Naive thymus-derived CD8-positive, alpha-beta T cell (primary cell): ENCODE data around the gene ZEB2. TPM values are rescaled to one million over a fixed set of nuclear protein-coding genes. Genes with fewer than 3 reads are reported as not detected.
A peak's percentile ranks its signal among the peaks of the same experiment; 100 is the strongest.

ENCODE experiments used
- ATAC-seq, 2 donors: fragments of 150-1000 bp; cut with Tn5 transposase in 1 of 2; sonication (Bioruptor Pico), chemical (Tn5 transposase) in 1 of 2; 1 replicate in 1 of 2; 2 replicates in 1 of 2; pipeline ENCODE4 v1.10.0; 2021; ENCODE audit warnings: mild to moderate bottlenecking in 2 of 2, moderate library complexity in 2 of 2
- POLR2A ChIA-PET: fragments of 350-600 bp; sonication (Branson Sonifier 250); formaldehyde crosslinking; loops from one replicate; lab custom pipeline; 2021; ENCODE audit warnings: antibody characterized with exemption; lab: Charles Lee
- DNase-seq, 10 donors: peaks; one replicate each; pipeline versions ENCODE4 v3.0.0 to v3.0.0-alpha.2; 2020 to 2022
- H3K27ac Mint-ChIP-seq, 10 donors: one replicate each; pipeline ENCODE4 v1.8.0; 2020 to 2022; ENCODE audit warnings: mild to moderate bottlenecking in 10 of 10, mixed read lengths in 10 of 10, moderate library complexity in 4 of 10, inconsistent platforms in 1 of 10
- H3K27me3 Mint-ChIP-seq, 5 donors: one replicate each; pipeline ENCODE4 v1.8.0; 2021 to 2022; ENCODE audit warnings: mixed read lengths in 5 of 5
- H3K36me3 Mint-ChIP-seq, 3 donors: one replicate each; pipeline ENCODE4 v1.8.0; 2020 to 2022; ENCODE audit warnings: mixed read lengths in 3 of 3, mild to moderate bottlenecking in 2 of 3, inconsistent platforms in 1 of 3
- H3K4me1 Mint-ChIP-seq, 4 donors: one replicate each; pipeline ENCODE4 v1.8.0; 2021 to 2022; ENCODE audit warnings: mixed read lengths in 4 of 4
- H3K4me3 Mint-ChIP-seq, 10 donors: one replicate each; pipeline ENCODE4 v1.8.0; 2020 to 2022; ENCODE audit warnings: mild to moderate bottlenecking in 10 of 10, mixed read lengths in 10 of 10, moderate library complexity in 6 of 10, inconsistent platforms in 1 of 10
- H3K9me3 Mint-ChIP-seq, 9 donors: one replicate each; pipeline ENCODE4 v1.8.0; 2020 to 2022; ENCODE audit warnings: mixed read lengths in 9 of 9, mild to moderate bottlenecking in 3 of 9, inconsistent platforms in 1 of 9, moderate library complexity in 1 of 9
- polyA plus RNA-seq, 3 donors: library from polyadenylated mRNA; unstranded; fragments of 300-500 nt; fragmentation: Illumina TruSeq; gene quantifications; one replicate each; pipeline ENCODE4 v1.2.3, GENCODE V29; 2021
- total RNA-seq, 8 experiments: library from RNA in 2 of 8; stranded (reverse) in 2 of 8; gene quantifications; one replicate each; pipeline ENCODE4 v1.2.3 and lab custom pipeline; 2021 to 2026

Gene ZEB2
- total and polyA plus RNA-seq, 5 experiments from 2014 or later = 0.08 to 18.8 (median 8.2) TPM

DNA sequence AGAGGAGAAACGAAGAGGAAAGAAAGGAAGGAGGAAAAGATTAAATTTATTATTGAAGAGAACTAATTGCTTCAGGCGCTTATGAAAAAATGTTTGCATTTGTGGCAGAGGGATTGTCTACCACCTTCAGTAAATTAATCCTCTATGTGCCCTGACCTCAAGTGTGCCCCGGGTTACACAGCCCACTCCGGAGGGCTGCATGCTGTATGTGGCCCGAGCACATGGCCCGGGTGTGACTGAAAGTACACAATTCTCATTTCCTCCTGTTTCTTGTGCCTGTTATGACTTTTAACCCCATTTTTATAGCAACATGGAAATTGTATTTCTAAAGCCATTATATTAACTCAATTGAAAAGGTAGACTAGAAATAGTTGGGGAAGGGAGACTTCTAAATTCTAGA, 38.8 kb downstream of the ZEB2 start:
- DNase-seq (no peak), ATAC-seq (no peak)
- Mint-ChIP-seq H3K36me3 (no peaks in the 10 kb centered on the region), H3K27me3 (no peaks in the 10 kb centered on the region), H3K4me3 (peak overlapping the region in 1 of 10 donors; percentile 7), H3K27ac (peak overlapping the region in 1 of 10 donors; percentile 3), H3K4me1 (peaks cover 0 to 50% (median 2%) of the 10 kb centered on the region in 4 donors), H3K9me3 (no peaks in the 10 kb centered on the region)
- POLR2A ChIA-PET = no interaction called here

DNA sequence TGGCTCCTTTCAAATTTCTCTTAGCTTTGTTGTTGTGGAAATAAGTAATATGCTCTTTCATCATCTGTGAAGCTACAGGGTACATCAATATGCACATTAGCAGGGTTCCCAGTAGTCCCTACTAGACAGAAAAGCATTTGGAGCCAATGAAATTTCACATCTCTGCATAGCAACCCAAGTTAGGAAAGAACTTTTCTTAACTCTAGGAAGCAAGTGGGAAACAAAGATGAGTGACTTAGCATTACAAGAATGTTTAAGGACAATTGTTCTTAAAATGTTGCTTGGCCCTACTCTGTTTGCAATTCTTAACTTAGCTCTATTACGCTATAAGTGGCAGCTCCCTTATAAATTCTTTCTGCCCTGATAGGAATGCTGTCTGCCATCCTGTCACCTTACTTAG, 39.6 kb downstream of the ZEB2 start:
- Mint-ChIP-seq H3K4me1 (peaks cover 0 to 54% (median 2%) of the 10 kb centered on the region in 4 donors), H3K27ac (peak overlapping the region in 1 of 10 donors; percentile 78), H3K4me3 (no peak overlapping the region), H3K27me3 (no peaks in the 10 kb centered on the region), H3K9me3 (no peaks in the 10 kb centered on the region), H3K36me3 (no peaks in the 10 kb centered on the region)
- no peak for DNase-seq
- ATAC-seq = no peak
- POLR2A ChIA-PET = no interaction called here

DNA sequence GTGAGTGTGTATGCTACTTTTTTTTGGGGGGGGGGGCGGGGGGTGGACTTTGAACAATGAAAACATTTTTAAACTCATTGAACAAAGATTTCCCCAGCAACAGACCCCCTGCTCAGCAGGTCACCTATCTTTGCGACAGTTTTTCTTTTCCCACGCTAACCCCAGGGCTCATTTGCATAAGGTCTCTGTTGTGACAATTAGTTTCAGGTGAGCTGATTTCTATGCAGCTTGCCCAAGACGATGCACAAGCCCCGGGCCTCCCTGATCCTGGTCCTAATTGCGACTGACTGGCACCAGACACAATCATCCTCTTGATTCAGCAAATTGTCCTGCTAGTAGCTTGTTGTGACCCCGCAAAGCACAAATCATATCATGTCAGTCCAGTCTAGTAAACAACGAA, 40.3 kb downstream of the ZEB2 start:
- Mint-ChIP-seq H3K27ac (peak overlapping the region in 1 of 10 donors; percentile 78), H3K4me3 (no peak overlapping the region), H3K9me3 (no peaks in the 10 kb centered on the region), H3K27me3 (no peaks in the 10 kb centered on the region), H3K36me3 (no peaks in the 10 kb centered on the region), H3K4me1 (peaks cover 0 to 57% (median 2%) of the 10 kb centered on the region in 4 donors)
- POLR2A ChIA-PET = no interaction called here
- no peak for DNase-seq
- no peak for ATAC-seq

DNA sequence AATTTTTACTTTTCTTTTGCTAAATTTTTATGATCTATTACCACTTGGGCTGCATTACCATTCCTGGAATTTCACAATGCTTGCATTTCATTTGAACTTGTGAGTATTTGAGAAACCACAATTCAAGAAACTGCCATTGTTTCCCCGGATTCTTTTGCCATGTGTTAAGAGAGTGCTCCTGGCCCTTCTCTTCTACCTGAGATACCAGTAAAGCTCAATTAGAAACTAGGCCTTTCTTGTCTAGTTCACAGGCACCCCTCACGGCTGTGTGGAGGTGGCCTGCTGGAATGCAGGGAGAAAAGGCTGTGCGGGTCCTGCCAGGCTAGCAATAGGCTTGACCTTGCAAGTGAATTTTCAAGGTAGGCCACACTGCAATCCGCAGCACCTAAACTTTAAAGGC, 40.8 kb downstream of the ZEB2 start:
- peak overlapping the region in 1 of 10 donors; percentile 89 for H3K27ac Mint-ChIP-seq
- POLR2A ChIA-PET = no interaction called here
- H3K27me3 Mint-ChIP-seq = no peaks in the 10 kb centered on the region

DNA sequence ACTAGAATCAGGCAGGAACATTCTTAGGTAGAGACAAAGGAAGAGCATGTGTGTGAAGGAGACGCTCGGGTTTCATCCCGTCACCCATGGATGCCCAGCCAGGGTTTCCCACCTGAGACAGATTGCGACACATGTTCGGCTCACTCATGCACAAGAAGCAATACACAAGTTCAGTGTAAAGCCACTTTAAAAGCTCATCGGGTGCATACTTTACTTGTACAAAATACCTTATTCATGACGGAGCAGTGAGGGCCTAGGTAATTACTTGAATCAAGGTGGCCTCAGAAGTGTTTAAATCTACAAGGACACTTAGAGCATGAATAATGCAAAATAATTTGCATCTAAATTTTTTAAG, 42.0 kb downstream of the ZEB2 start:
- DNase-seq = no peak
- Mint-ChIP-seq H3K4me3 (peak overlapping the region in 1 of 10 donors; percentile 66), H3K27me3 (no peaks in the 10 kb centered on the region), H3K36me3 (no peaks in the 10 kb centered on the region), H3K4me1 (peaks cover 0 to 55% (median 2%) of the 10 kb centered on the region in 4 donors), H3K9me3 (no peaks in the 10 kb centered on the region), H3K27ac (peak overlapping the region in 1 of 10 donors; percentile 89)
- no peak for ATAC-seq
- POLR2A ChIA-PET = no interaction called here

More for the DNA sequence above, 40.8 kb downstream of the ZEB2 start:
- ATAC-seq (no peak), DNase-seq (no peak)
- H3K9me3 Mint-ChIP-seq = no peaks in the 10 kb centered on the region
- H3K36me3 Mint-ChIP-seq = no peaks in the 10 kb centered on the region
- peaks cover 0 to 57% (median 2%) of the 10 kb centered on the region in 4 donors for H3K4me1 Mint-ChIP-seq
- no peak overlapping the region for H3K4me3 Mint-ChIP-seq

DNA sequence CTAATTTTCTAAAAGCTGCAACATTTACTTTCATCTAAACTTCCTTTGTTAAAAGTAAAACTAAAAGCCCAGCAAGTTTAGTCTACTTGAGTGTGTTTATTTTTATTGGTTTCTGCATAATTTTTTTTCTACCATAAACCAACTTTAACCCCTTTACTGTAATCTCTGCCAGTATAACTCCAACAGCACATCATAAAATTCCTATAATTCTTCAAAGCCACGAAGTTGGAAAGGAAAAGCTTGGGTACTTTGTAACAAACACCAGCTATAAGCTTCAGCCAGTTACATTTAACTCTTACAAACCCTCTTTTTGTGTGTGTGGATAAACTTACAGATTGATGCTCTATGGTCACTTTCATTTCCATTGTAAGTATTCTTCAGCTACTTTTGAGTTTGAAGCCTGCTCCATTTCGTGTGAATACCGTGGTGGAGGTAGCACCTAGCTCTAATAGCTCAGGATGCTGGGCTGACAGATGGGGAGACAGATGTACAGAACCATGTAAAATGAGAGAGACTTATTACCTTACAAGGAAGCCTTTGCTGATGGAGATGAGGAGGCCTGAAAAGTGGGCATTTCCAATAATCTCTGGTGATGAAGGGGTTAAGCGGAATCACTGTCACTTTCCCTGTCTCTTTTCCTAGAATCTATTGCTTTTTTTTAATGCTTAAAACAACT, 42.5 kb downstream of the ZEB2 start:
- ATAC-seq (no peak), DNase-seq (no peak)
- H3K27me3 Mint-ChIP-seq = no peaks in the 10 kb centered on the region
- no peaks in the 10 kb centered on the region for H3K9me3 Mint-ChIP-seq
- peak overlapping the region in 2 of 10 donors; percentile 16 to 66 for H3K4me3 Mint-ChIP-seq
- POLR2A ChIA-PET = no interaction called here
- H3K36me3 Mint-ChIP-seq = no peaks in the 10 kb centered on the region
- H3K27ac Mint-ChIP-seq = peak overlapping the region in 2 of 10 donors; percentile 81 to 89
- H3K4me1 Mint-ChIP-seq = peaks cover 0 to 52% (median 2%) of the 10 kb centered on the region in 4 donors

DNA sequence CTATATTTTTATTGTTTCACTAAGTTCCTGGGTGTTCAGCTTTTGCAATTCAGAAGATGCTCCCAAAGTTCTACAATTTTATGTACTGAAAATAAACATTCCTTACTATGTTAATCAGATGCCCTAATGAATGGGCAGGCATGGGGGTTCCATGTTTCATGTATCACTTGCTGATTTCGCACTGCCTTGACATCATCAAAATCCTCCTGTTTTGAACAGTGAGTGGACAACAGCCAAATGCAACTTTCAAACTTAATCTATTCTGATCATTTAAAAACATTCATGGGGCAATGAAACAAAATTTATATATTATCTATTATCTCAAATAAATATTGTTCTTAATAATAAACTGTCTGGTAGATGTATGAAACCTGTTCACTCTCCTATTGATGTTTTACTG, 43.2 kb downstream of the ZEB2 start:
- Mint-ChIP-seq H3K27me3 (no peaks in the 10 kb centered on the region), H3K4me1 (peaks cover 0 to 45% (median 2%) of the 10 kb centered on the region in 4 donors), H3K27ac (peak overlapping the region in 3 of 10 donors; percentile 26 to 42 (median 28)), H3K4me3 (no peak overlapping the region), H3K9me3 (no peaks in the 10 kb centered on the region), H3K36me3 (no peaks in the 10 kb centered on the region)
- POLR2A ChIA-PET = no interaction called here
- ATAC-seq (no peak), DNase-seq (no peak)

DNA sequence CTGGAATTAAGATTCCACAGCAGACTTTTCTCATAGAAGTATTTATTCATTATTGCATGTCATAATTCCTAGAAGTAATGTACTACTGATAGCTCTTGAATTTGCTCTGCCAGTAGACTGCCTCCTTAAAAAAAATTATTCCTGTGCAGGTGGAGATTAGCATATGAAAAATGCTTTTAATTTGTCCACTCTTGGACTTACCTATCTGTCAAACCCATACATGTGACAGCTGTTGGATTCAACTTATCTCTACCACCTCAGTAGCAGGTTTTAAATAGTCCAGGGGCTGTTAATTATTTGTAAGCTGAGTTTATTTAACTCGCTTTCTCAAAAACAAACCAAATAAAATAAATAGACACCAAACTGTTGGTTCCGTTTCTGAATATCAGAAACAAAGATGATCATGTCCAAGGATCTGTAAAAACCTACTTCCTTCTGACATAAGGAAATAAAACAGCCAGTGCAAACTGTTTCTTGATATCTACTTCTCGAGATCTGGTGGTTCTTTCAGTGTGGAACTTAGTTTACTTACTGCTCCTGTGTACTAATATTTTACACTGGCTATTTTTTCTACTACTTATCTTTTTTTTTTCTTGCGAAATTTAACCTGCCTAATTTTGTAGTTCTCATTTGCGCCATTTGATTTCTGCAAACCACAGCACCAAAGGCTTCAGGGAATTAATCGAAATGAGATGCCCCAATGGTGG, 44.2 kb downstream of the ZEB2 start:
- no peak for DNase-seq
- no peaks in the 10 kb centered on the region for H3K36me3 Mint-ChIP-seq
- no peak for ATAC-seq

DNA sequence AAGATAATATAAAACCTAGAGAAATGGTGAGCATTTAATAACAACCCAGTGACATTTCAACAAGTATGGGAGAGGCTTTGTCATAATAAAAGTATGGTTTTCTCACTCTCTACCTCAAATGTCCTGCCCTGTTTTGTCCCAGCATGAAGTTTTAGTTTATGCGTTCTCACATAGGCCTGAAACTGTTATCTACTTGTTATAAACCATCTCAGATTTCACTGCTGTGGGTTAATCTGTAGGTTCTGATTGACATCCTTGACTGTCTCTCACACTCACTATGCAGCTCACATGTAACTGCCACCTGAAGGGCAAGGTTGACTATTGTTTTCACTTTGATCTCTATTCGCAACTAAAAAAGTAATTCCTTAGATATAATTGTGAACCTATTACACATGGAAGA, 44.9 kb downstream of the ZEB2 start:
- Mint-ChIP-seq H3K36me3 (no peaks in the 10 kb centered on the region), H3K4me1 (peaks cover 0 to 31% (median 3%) of the 10 kb centered on the region in 4 donors), H3K9me3 (no peaks in the 10 kb centered on the region), H3K27me3 (no peaks in the 10 kb centered on the region), H3K4me3 (peak overlapping the region in 1 of 10 donors; percentile 28), H3K27ac (peak overlapping the region in 1 of 10 donors; percentile 79)
- POLR2A ChIA-PET = no interaction called here
- ATAC-seq (no peak), DNase-seq (no peak)

More for the DNA sequence above, 44.2 kb downstream of the ZEB2 start:
- H3K4me1 Mint-ChIP-seq = peaks cover 0 to 37% (median 3%) of the 10 kb centered on the region in 4 donors
- no peaks in the 10 kb centered on the region for H3K27me3 Mint-ChIP-seq
- H3K4me3 Mint-ChIP-seq = no peak overlapping the region
- peak overlapping the region in 2 of 10 donors; percentile 28 to 79 for H3K27ac Mint-ChIP-seq
- POLR2A ChIA-PET = no interaction called here
- no peaks in the 10 kb centered on the region for H3K9me3 Mint-ChIP-seq

DNA sequence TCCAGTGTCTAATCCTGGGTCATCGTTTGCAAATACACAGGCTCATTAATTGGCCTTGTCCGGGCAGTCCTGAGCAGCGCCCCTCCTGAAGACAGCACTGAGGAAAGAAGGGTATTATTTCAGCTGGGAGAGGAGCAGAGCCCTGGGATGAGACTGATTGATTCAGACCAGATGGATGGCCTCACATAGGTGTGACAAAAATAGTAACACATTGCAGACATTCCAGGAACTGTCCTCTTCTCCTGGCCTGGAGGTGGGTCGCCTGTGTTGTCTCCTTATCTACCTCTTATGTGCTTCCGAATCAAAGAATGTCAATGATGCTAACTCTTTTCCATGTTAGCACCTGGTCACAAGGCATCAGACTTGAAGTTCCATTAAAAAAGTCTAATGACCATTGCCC, 45.9 kb downstream of the ZEB2 start:
- H3K9me3 Mint-ChIP-seq = no peaks in the 10 kb centered on the region
- H3K36me3 Mint-ChIP-seq = no peaks in the 10 kb centered on the region
- POLR2A ChIA-PET = no interaction called here
- H3K4me1 Mint-ChIP-seq = peaks cover 0 to 25% (median 2%) of the 10 kb centered on the region in 4 donors
- no peak for ATAC-seq
- no peak overlapping the region for H3K4me3 Mint-ChIP-seq
- no peaks in the 10 kb centered on the region for H3K27me3 Mint-ChIP-seq
- no peak overlapping the region for H3K27ac Mint-ChIP-seq
- no peak for DNase-seq

DNA sequence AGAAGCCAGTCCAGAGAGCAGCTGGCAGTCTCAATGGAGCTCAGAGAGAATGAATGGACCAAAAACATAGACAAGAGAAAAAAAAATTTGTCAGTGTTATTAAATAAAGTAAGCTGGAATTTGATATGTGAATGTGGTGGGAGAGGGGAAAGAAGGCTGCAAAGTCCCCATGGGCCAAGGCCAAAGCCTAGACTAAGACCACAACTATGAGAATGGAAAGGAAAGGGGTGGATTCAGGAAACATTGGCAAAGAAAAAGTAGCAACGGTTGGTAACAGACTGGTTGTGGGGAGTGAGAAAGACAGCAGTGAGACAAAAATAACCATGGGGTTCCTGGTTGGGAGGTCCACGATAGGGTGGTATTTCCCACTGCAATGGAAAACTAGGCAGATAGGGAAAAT, 47.0 kb downstream of the ZEB2 start:
- Mint-ChIP-seq H3K4me1 (peaks cover 0 to 27% (median 3%) of the 10 kb centered on the region in 4 donors), H3K27ac (no peak overlapping the region), H3K4me3 (no peak overlapping the region), H3K27me3 (peaks cover 0 to 2% (median 0%) of the 10 kb centered on the region in 5 donors), H3K36me3 (no peaks in the 10 kb centered on the region), H3K9me3 (no peaks in the 10 kb centered on the region)
- DNase-seq (no peak), ATAC-seq (no peak)
- POLR2A ChIA-PET = no interaction called here

DNA sequence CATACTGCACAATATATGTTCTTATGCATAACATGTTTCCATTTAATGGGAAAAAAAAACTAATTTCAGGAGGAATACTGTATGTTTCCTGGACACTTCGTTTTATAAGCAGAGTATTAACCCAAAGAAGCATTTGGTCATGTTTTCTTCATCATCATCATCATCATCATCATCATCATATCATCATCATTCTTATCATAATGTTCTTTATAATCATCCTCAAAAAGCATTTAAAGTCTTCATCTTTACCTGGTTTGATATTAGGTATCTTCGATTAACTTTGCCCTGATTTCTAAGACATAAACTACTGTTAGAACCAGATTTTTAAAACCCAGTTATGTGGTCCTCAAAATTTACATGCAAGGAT, 47.9 kb downstream of the ZEB2 start:
- DNase-seq = no peak
- POLR2A ChIA-PET = no interaction called here
- Mint-ChIP-seq H3K27me3 (peaks cover 0 to 4% (median 0%) of the 10 kb centered on the region in 5 donors), H3K4me1 (peaks cover 0 to 22% (median 5%) of the 10 kb centered on the region in 4 donors), H3K27ac (peak overlapping the region in 1 of 10 donors; percentile 42), H3K4me3 (no peak overlapping the region), H3K9me3 (no peaks in the 10 kb centered on the region), H3K36me3 (no peaks in the 10 kb centered on the region)
- no peak for ATAC-seq

DNA sequence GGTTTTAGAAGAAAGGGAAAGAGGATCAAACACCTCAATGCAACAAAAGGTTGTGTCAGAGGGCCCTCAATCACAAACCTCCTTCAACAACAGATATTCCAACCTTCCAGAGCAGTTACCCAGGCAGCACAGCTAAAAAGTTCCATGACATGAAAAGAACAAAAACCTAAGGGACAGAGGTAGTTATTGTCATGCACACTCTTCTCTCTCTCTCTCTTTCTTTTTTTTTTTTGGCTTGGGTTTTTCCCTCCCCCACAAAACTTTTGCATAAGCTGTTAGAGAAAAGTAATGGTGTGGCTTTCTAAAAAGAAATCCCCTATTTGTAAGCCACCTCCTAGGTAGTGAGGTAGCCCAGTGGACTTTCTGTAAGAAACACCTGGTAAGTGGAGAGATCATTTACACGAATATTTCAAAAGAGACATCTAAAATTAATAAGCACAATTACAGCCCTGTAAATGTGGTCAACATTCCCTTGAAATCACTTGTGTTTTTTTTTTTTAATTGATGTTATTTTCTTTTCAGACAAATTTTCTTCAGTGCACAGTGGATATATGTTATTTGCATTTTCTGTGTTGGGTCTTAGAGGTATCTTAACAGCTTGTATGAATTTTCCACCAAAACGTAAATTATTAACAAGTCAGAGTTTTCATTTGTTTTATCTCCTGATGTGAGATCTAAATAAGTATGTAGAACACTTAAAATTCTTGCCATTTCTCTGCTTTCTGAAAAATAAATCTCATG, 48.4 kb downstream of the ZEB2 start:
- Mint-ChIP-seq H3K4me1 (peaks cover 0 to 19% (median 6%) of the 10 kb centered on the region in 4 donors), H3K27me3 (peaks cover 0 to 4% (median under 1%) of the 10 kb centered on the region in 5 donors), H3K36me3 (no peaks in the 10 kb centered on the region), H3K9me3 (no peaks in the 10 kb centered on the region), H3K27ac (peak overlapping the region in 2 of 10 donors; percentile 42 to 65), H3K4me3 (peak overlapping the region in 2 of 10 donors; percentile 1 to 43)
- ATAC-seq (peak in 1 of 2 donors; percentile 18), DNase-seq (no peak)
- POLR2A ChIA-PET = no interaction called here
